Measurements from ENCODE around the gene GRIA1. TPM values are rescaled to one million over a fixed set of nuclear protein-coding genes. Genes with fewer than 3 reads are reported as not detected.

GRIA1 gene
- total RNA-seq, 1 donor from 2014 or later: not detected

GRCh38 chr5:153456993-153457392 is 33.5 kb upstream of the GRIA1 start:
- Mint-ChIP-seq H3K9me3 (ENCODE audit: unreplicated experiment) (no peaks in the 10 kb centered on the region), H3K36me3 (ENCODE audit: unreplicated experiment) (no peaks in the 10 kb centered on the region), H3K27me3 (ENCODE audit: unreplicated experiment) (peaks cover 3% of the 10 kb centered on the region), H3K27ac (ENCODE audit: unreplicated experiment) (no peak overlapping the region), H3K4me3 (ENCODE audit: unreplicated experiment) (no peak overlapping the region), H3K4me1 (ENCODE audit: low read depth, unreplicated experiment) (no peaks in the 10 kb centered on the region)
- DNase-seq: no peak
- no peak for TF ChIP-seq CTCF (IDR thresholded peaks at IDR 0.05; ENCODE audit: partially characterized antibody, unreplicated experiment)

GRCh38 chr5:153458268-153458667 is 32.2 kb upstream of the GRIA1 start:
- Mint-ChIP-seq H3K36me3 (ENCODE audit: unreplicated experiment) (no peaks in the 10 kb centered on the region), H3K27ac (ENCODE audit: unreplicated experiment) (no peak overlapping the region), H3K27me3 (ENCODE audit: unreplicated experiment) (peaks cover 3% of the 10 kb centered on the region), H3K4me3 (ENCODE audit: unreplicated experiment) (no peak overlapping the region), H3K4me1 (ENCODE audit: low read depth, unreplicated experiment) (no peaks in the 10 kb centered on the region), H3K9me3 (ENCODE audit: unreplicated experiment) (no peaks in the 10 kb centered on the region)
- no peak for DNase-seq
- TF ChIP-seq CTCF (IDR thresholded peaks at IDR 0.05; ENCODE audit: partially characterized antibody, unreplicated experiment): no peak

GRCh38 chr5:153459051-153459743 is 31.3 kb upstream of the GRIA1 start:
- no peak for TF ChIP-seq CTCF (IDR thresholded peaks at IDR 0.05; ENCODE audit: partially characterized antibody, unreplicated experiment)
- Mint-ChIP-seq H3K4me1 (ENCODE audit: low read depth, unreplicated experiment) (no peaks in the 10 kb centered on the region), H3K27me3 (ENCODE audit: unreplicated experiment) (peaks cover under 1% of the 10 kb centered on the region), H3K27ac (ENCODE audit: unreplicated experiment) (no peak overlapping the region), H3K36me3 (ENCODE audit: unreplicated experiment) (no peaks in the 10 kb centered on the region), H3K4me3 (ENCODE audit: unreplicated experiment) (no peak overlapping the region), H3K9me3 (ENCODE audit: unreplicated experiment) (no peaks in the 10 kb centered on the region)
- no peak for DNase-seq

GRCh38 chr5:153460421-153460820 is 30.0 kb upstream of the GRIA1 start:
- Mint-ChIP-seq H3K9me3 (ENCODE audit: unreplicated experiment) (no peaks in the 10 kb centered on the region), H3K4me3 (ENCODE audit: unreplicated experiment) (no peak overlapping the region), H3K27me3 (ENCODE audit: unreplicated experiment) (no peaks in the 10 kb centered on the region), H3K27ac (ENCODE audit: unreplicated experiment) (no peak overlapping the region), H3K36me3 (ENCODE audit: unreplicated experiment) (no peaks in the 10 kb centered on the region), H3K4me1 (ENCODE audit: low read depth, unreplicated experiment) (no peaks in the 10 kb centered on the region)
- TF ChIP-seq CTCF (IDR thresholded peaks at IDR 0.05; ENCODE audit: partially characterized antibody, unreplicated experiment): no peak
- no peak for DNase-seq

GRCh38 chr5:153461341-153461740 is 29.1 kb upstream of the GRIA1 start:
- no peak overlapping the region for H3K27ac Mint-ChIP-seq (ENCODE audit: unreplicated experiment)
- H3K9me3 Mint-ChIP-seq (ENCODE audit: unreplicated experiment): no peaks in the 10 kb centered on the region

More at GRCh38 chr5:153461341-153461740, 29.1 kb upstream of the GRIA1 start:
- Mint-ChIP-seq H3K4me1 (ENCODE audit: low read depth, unreplicated experiment) (no peaks in the 10 kb centered on the region), H3K4me3 (ENCODE audit: unreplicated experiment) (no peak overlapping the region), H3K36me3 (ENCODE audit: unreplicated experiment) (no peaks in the 10 kb centered on the region), H3K27me3 (ENCODE audit: unreplicated experiment) (no peaks in the 10 kb centered on the region)
- DNase-seq: no peak
- no peak for TF ChIP-seq CTCF (IDR thresholded peaks at IDR 0.05; ENCODE audit: partially characterized antibody, unreplicated experiment)
